GM10266 (cell line): ENCODE data around the gene PIAS4.

Experiments used
- DNase-seq: peaks from one replicate; pipeline ENCODE4 v3.0.0; 2012; ENCODE audit errors: extremely low spot score
- CTCF ChIP-seq: IDR thresholded peaks from 2 replicates; pipeline ENCODE4 v1.5.1; 2012; ENCODE audit warnings: mild to moderate bottlenecking, low read depth; ENCODE audit not compliant: control insufficient read depth, insufficient read depth; ENCODE audit errors: missing control alignments

PIAS4 gene

DNA sequence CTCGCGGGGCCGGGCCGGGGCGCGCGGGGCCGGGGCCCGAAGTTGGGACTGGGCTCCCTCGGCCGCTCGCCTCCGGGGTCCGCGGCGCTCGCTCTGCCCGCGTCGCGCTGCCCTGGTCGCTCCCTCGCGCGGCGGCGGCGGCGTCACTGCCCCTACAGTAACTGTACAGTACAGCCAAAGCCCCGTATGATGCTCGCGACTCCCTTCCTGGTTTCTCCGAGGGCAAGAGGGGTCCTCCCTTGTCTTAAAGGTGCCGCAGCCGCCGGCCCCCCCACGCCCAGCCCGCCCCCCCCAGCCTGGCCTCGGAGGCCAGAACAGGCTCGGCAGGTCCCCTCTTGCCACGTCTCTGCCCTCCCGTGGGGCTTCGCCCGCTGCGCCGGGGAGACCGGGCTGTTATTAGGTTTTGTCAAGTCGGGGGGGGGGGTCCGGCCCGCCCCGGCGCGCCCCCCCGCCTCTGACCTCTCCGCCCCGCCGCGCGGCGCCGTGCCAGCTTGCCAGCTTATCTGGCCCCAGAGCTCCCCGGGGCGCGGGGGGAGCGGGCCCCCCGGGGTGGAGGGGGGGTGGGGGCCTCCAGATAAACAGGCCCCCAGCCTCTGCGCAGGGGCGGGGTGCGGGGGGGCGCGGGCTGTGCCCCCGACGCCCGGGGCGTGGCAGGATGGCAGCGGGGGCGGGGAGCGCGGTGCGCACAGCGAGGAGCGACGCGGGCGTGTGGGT is 59.3 kb downstream of the PIAS4 start, which contains the start of gene ZBTB7A:
TSS of gene ZBTB7A (minus strand) at position 218 of the 714 bp plus-strand sequence. CDS start 11,667 bp downstream, outside the sequence.
- DNase-seq: peak; percentile 86
- TF ChIP-seq CTCF: no peak

DNA sequence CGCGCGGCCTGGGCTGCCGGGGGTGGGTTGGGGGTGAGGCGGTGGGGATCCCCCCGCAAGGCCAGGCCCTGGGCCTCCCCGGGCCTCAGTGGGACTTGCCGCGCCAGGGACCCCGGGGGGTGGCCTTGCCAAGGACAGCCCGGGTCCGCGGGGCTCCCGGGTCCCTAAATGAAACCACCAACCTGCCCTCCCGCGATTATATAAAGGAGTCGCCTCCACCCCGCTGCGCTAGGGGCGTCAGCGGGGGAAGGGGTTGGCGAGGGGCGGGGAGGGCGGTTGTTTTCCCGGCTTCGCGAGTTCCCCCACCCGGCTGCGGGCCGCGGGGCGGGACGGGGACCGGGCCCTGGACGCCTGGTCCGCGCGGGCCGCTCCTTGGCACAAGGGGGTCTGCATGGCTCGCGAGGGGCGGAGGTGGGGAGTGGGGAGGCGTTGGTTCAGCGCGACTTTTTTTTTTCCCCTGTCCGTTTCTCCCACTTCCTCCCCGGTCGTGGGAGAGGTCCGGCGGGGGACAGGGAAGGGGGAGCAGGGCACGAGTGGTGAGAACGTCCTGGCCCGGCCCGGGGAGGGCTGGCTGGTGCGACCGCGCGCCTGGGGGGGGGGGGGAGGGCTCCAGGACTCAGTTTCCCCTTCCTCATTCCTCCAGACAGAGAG is 60.0 kb downstream of the PIAS4 start:
- TF ChIP-seq CTCF: no peak
- no peak for DNase-seq

- TF ChIP-seq CTCF: no peak
Measured at GRCh38 chr19:4068047-4068966, 60.8 kb downstream of the PIAS4 start.

DNA sequence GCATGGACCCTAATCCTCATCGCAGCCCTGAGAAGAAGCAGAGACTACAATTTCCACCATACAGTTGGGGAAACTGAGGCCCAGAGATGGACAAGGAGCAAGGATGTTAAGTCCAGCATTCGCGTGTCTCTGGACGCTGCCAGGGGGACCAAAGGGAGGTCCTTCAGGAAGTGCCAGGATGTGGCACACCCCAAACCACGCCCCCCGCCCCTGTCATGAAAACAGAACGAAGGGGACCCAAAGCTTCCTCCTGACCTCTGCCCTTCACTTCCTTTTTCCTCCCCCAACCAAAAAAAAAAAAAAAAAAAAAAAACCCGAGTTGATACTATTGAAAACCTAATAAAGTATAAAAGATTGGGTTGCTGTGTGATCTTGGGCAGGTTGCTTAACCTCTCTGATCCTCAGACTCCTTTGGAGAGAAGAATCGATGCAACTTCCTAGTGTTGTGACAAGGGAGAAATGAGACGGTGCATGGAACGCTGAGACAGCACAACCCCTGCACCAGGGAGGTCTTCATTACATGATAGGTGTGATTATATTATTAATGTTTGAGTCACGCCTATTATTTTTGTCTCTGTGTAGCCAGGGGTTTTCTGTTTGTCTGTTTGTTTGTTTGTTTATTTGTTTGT is 61.9 kb downstream of the PIAS4 start:
- TF ChIP-seq CTCF: no peak
- no peak for DNase-seq

More at GRCh38 chr19:4068047-4068966, 60.8 kb downstream of the PIAS4 start:
- no peak for DNase-seq

- no peak for TF ChIP-seq CTCF
- DNase-seq: no peak
Measured at GRCh38 chr19:4071610-4072009, 64.1 kb downstream of the PIAS4 start.

- TF ChIP-seq CTCF: no peak
- no peak for DNase-seq
Measured at GRCh38 chr19:4075373-4075772, 67.8 kb downstream of the PIAS4 start.
